HG02970 (cell line): ENCODE measurements around the gene CCDC124.

Source experiments
- ATAC-seq: cut with Tn5 transposase; IDR thresholded peaks from one replicate; pipeline ENCODE4 v1.9.1; 2021; ENCODE audit warnings: mild to moderate bottlenecking, moderate library complexity, moderate number of reproducible peaks; ENCODE audit not compliant: unreplicated experiment, low FRiP score

The CCDC124 gene

GRCh38 chr19:17933414-17934129 lies 757 bp downstream of the CCDC124 start:
- ATAC-seq = no peak

GRCh38 chr19:17936379-17936778 lies 3.6 kb downstream of the CCDC124 start:
- ATAC-seq = no peak

- no peak for ATAC-seq
These were observed 4.6 kb downstream of the CCDC124 start for GRCh38 chr19:17937371-17937900.

GRCh38 chr19:17938092-17938845 lies 5.5 kb downstream of the CCDC124 start:
- no peak for ATAC-seq

GRCh38 chr19:17942181-17942580 lies 9.4 kb downstream of the CCDC124 start:
- ATAC-seq = no peak

- no peak for ATAC-seq
These were observed 9.9 kb downstream of the CCDC124 start for GRCh38 chr19:17942582-17943273.

GRCh38 chr19:17943274-17944221 lies 10.7 kb downstream of the CCDC124 start:
- no peak for ATAC-seq

GRCh38 chr19:17944301-17944700 lies 11.5 kb downstream of the CCDC124 start:
- ATAC-seq = no peak

GRCh38 chr19:17946965-17947784 lies 14.4 kb downstream of the CCDC124 start:
- ATAC-seq = peak; percentile 20

- peak; percentile 61 for ATAC-seq
These were observed 15.1 kb downstream of the CCDC124 start for GRCh38 chr19:17947815-17948513.

GRCh38 chr19:17948514-17948900 lies 15.7 kb downstream of the CCDC124 start:
- ATAC-seq = no peak

- no peak for ATAC-seq
These were observed 16.4 kb downstream of the CCDC124 start for GRCh38 chr19:17948931-17949930.

GRCh38 chr19:17949956-17950309 lies 17.1 kb downstream of the CCDC124 start:
- no peak for ATAC-seq

- ATAC-seq = no peak
These were observed 17.7 kb downstream of the CCDC124 start for GRCh38 chr19:17950310-17951156.

GRCh38 chr19:17951157-17951989 lies 18.6 kb downstream of the CCDC124 start:
- no peak for ATAC-seq
